Ishikawa (cell line): ENCODE data around the gene NTNG1.

Experiments
- CEBPB ChIP-seq: IDR thresholded peaks from 2 replicates; pipeline ENCODE4 v1.6.1; 2012
- CREB1 ChIP-seq: IDR thresholded peaks from 2 replicates; pipeline ENCODE4 v1.6.1; 2012; ENCODE audit warnings: low read depth
- EGR1 ChIP-seq: IDR thresholded peaks from 2 replicates; pipeline ENCODE4 v1.6.1; 2012
- EP300 ChIP-seq: IDR thresholded peaks from 2 replicates; pipeline ENCODE4 v1.6.1; 2012; ENCODE audit warnings: borderline replicate concordance
- FOXM1 ChIP-seq: IDR thresholded peaks from 2 replicates; pipeline ENCODE4 v1.6.1; 2012; ENCODE audit warnings: low read depth, borderline replicate concordance
- MAX ChIP-seq: IDR thresholded peaks from 2 replicates; pipeline ENCODE4 v1.6.1; 2012
- NFIC ChIP-seq: IDR thresholded peaks from 2 replicates; pipeline ENCODE4 v1.6.1; 2012
- RAD21 ChIP-seq: IDR thresholded peaks from 2 replicates; pipeline ENCODE4 v1.6.1; 2012; ENCODE audit warnings: low read depth
- REST ChIP-seq: IDR thresholded peaks from 2 replicates; pipeline ENCODE4 v1.6.1; 2012; ENCODE audit warnings: low read depth, mild to moderate bottlenecking
- TAF1 ChIP-seq: IDR thresholded peaks from 2 replicates; pipeline ENCODE4 v1.6.1; 2012; ENCODE audit warnings: low read depth, mild to moderate bottlenecking
- TCF12 ChIP-seq: IDR thresholded peaks from 2 replicates; pipeline ENCODE4 v1.6.1; 2012; ENCODE audit warnings: low read depth
- TEAD4 ChIP-seq: IDR thresholded peaks from 2 replicates; pipeline ENCODE4 v1.6.1; 2012
- USF1 ChIP-seq: IDR thresholded peaks from 2 replicates; pipeline ENCODE4 v1.6.1; 2012
- YY1 ChIP-seq: IDR thresholded peaks from 2 replicates; pipeline ENCODE4 v1.6.1; 2012; ENCODE audit warnings: low read depth
- ZBTB7A ChIP-seq: IDR thresholded peaks from 2 replicates; pipeline ENCODE4 v1.6.1; 2012; ENCODE audit warnings: low read depth

The NTNG1 gene

GRCh38 chr1:107141491-107142126 is 770 bp downstream of the NTNG1 start:
- TF ChIP-seq EGR1: peak; percentile 55; the same call in 1 of the 2 replicates
- no peak for TF ChIP-seq TAF1

GRCh38 chr1:107142140-107142542 is 1.3 kb downstream of the NTNG1 start:
- TF ChIP-seq RAD21 (peak; percentile 47), EGR1 (no peak)

GRCh38 chr1:107142666-107143065 is 1.8 kb downstream of the NTNG1 start:
- no peak for TF ChIP-seq CREB1
- TF ChIP-seq EGR1: no peak
- TF ChIP-seq YY1: no peak
- no peak for TF ChIP-seq TCF12
- no peak for TF ChIP-seq USF1
- no peak for TF ChIP-seq TEAD4
- TF ChIP-seq MAX: no peak
- TF ChIP-seq NFIC: no peak
- no peak for TF ChIP-seq ZBTB7A
- no peak for TF ChIP-seq TAF1
- no peak for TF ChIP-seq CEBPB
- no peak for TF ChIP-seq RAD21
- TF ChIP-seq REST: no peak
- TF ChIP-seq FOXM1: no peak

- TF ChIP-seq CREB1: no peak
- TF ChIP-seq REST: no peak
- no peak for TF ChIP-seq TCF12
- TF ChIP-seq CEBPB: no peak
- no peak for TF ChIP-seq TEAD4
These were observed 4.8 kb downstream of the NTNG1 start for GRCh38 chr1:107145637-107146036.

GRCh38 chr1:107147843-107148242 is 7.0 kb downstream of the NTNG1 start:
- TF ChIP-seq CEBPB (0 out of 2 replicates have a peak, but pooled peaks have one; percentile 28), MAX (no peak)

GRCh38 chr1:107149946-107150345 is 9.1 kb downstream of the NTNG1 start:
- TF ChIP-seq RAD21 (no peak), FOXM1 (no peak), NFIC (no peak), TAF1 (no peak), EP300 (no peak), YY1 (no peak), ZBTB7A (no peak), TCF12 (no peak), USF1 (no peak), REST (no peak), TEAD4 (no peak), EGR1 (no peak)
